ENCODE results near the gene ZNF343. TPM values are rescaled to one million over a fixed set of nuclear protein-coding genes. Genes with fewer than 3 reads are reported as not detected.

Gene ZNF343
- total RNA-seq, 1 experiment from 2014 or later = 13.8 TPM

DNA sequence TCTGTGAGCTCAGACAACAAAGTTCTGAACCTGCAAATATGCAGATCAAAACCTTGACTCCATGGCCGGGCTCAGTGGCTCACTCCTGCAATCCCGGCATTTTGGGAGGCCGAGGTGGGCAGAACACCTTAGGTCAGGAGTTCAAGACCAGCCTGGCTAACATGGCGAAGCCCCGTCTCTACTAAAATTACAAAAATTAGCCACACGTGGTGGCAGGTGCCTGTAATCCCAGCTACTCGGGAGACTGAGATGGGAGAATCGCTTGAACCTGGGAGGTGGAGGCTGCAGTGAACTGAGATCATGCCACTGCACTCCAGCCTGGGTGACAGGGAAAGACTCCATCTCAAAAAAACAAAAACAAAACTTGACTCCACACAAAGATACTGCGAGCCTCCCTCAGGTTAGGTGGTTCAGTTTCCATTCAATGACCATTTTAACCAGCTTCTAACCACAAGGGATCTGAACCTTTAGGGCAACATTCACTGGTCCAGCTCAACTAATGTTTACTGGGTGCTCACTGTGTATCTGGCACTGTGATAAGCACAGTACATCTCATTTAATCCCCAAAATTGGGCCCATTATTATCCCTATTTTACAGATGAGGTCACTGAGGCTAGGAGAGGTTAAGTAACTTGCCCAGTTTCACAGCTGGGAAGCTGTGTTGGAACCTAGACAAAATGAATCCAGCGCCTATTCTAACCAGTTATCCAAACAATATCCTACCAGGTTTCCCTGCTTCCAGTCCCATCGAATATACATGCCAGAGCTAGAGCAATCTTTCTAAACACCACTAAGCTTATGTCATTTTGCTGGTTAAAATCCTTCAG, 39.9 kb downstream of the ZNF343 start:
- Histone ChIP-seq H3K4me3 (ENCODE audit: low read depth, low read length, poor library complexity, severe bottlenecking) (peak overlapping the region; percentile 72), H3K27me3 (replicated peaks; ENCODE audit: insufficient read depth, low read depth, low read length, poor library complexity) (no peaks in the 10 kb centered on the region), H3K9me3 (ENCODE audit: low read depth, low read length, poor library complexity, severe bottlenecking) (no peaks in the 10 kb centered on the region), H3K27ac (ENCODE audit: low read depth, low read length, poor library complexity, severe bottlenecking) (peak overlapping the region; percentile 95), H3K36me3 (ENCODE audit: insufficient read depth, low read length, poor library complexity, severe bottlenecking) (peaks cover 47% of the 10 kb centered on the region), H3K4me1 (ENCODE audit: insufficient read depth, low read length, poor library complexity, severe bottlenecking) (peaks cover 10% of the 10 kb centered on the region)
- CTCF ChIA-PET = no interaction called here
- POLR2A ChIA-PET (ENCODE audit: low non-redundant PET) = interaction anchor here (0.5 to 0.7 kb wide), 2 partner anchors 86 to 1039 kb away, joined by 3 to 4 read pairs; no protein-coding TSS in a partner anchor
- no peak for DNase-seq (ENCODE audit: low spot score)
- BruUV-seq (replicated peaks) = no TSS peak
- no peak for TF ChIP-seq EZH2 (IDR thresholded peaks at IDR 0.05; ENCODE audit: borderline replicate concordance, low read depth, low read length, poor library complexity, severe bottlenecking)
- intact Hi-C loops (cut with micrococcal nuclease; ENCODE audit: unreplicated experiment) = no loop called here

DNA sequence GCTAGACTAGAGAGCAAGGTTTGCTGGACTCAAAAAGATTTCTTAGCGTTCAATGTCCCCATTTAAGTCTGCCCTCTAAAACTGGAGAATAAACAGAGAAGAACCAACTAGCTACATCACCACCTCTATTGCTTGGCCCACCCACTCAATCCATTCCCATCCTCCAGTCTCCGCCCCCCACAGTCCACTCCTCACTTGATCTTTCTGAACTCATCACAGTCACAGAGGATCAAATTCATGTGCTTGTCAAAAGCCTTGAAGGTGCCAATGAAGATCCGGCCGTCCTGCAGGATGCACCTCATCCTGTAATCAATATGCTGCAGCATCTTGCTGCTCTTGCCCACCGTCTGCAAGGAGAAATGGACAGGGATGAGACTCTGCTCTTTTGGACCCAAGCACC, 41.3 kb downstream of the ZNF343 start:
- peaks cover 61% of the 10 kb centered on the region for H3K36me3 ChIP-seq (ENCODE audit: insufficient read depth, low read length, poor library complexity, severe bottlenecking)
- POLR2A ChIA-PET (ENCODE audit: low non-redundant PET) = interaction anchor here (0.6 kb wide), 1 partner anchor 190 kb away, joined by 6 read pairs; no protein-coding TSS in a partner anchor

DNA sequence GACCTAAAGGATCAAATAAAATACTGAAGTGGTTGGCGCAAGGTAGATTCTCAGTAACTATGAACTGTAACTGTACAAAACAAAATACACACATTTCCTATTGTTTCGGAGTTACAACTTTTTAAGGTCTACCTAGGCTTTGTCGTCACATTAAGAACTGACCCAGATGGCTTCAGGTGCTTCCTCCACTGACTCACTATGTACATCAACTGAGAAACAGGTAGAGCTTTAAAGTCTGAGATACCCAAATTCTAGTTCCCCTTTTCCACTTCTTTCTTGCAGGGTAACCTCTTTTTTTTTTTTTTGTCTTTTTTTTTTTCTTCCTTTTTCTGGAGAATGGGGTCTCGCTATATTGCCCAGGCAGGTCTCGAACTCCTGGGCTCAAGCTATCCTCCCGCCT, 43.6 kb downstream of the ZNF343 start:
- H3K4me3 ChIP-seq (ENCODE audit: low read depth, low read length, poor library complexity, severe bottlenecking) = no peak overlapping the region
- no peak for TF ChIP-seq EZH2 (IDR thresholded peaks at IDR 0.05; ENCODE audit: borderline replicate concordance, low read depth, low read length, poor library complexity, severe bottlenecking)
- TF ChIP-seq, protein P1, sequence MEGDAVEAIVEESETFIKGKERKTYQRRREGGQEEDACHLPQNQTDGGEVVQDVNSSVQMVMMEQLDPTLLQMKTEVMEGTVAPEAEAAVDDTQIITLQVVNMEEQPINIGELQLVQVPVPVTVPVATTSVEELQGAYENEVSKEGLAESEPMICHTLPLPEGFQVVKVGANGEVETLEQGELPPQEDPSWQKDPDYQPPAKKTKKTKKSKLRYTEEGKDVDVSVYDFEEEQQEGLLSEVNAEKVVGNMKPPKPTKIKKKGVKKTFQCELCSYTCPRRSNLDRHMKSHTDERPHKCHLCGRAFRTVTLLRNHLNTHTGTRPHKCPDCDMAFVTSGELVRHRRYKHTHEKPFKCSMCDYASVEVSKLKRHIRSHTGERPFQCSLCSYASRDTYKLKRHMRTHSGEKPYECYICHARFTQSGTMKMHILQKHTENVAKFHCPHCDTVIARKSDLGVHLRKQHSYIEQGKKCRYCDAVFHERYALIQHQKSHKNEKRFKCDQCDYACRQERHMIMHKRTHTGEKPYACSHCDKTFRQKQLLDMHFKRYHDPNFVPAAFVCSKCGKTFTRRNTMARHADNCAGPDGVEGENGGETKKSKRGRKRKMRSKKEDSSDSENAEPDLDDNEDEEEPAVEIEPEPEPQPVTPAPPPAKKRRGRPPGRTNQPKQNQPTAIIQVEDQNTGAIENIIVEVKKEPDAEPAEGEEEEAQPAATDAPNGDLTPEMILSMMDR (conservative IDR thresholded peaks at IDR 0.05; ENCODE audit: low read depth, low read length) = no peak
- intact Hi-C loops (cut with micrococcal nuclease; ENCODE audit: unreplicated experiment) = no loop called here
- POLR2A ChIA-PET (ENCODE audit: low non-redundant PET) = interaction anchor here (0.6 kb wide), 1 partner anchor 1096 kb away, joined by 6 read pairs; no protein-coding TSS in a partner anchor
- peaks cover 22% of the 10 kb centered on the region for H3K4me1 ChIP-seq (ENCODE audit: insufficient read depth, low read length, poor library complexity, severe bottlenecking)
- H3K27me3 ChIP-seq (replicated peaks; ENCODE audit: insufficient read depth, low read depth, low read length, poor library complexity) = no peaks in the 10 kb centered on the region
- no peak overlapping the region for H3K27ac ChIP-seq (ENCODE audit: low read depth, low read length, poor library complexity, severe bottlenecking)
- CTCF ChIA-PET = no interaction called here
- H3K9me3 ChIP-seq (ENCODE audit: low read depth, low read length, poor library complexity, severe bottlenecking) = no peaks in the 10 kb centered on the region
- no TSS peak for BruUV-seq (replicated peaks)
- peaks cover 84% of the 10 kb centered on the region for H3K36me3 ChIP-seq (ENCODE audit: insufficient read depth, low read length, poor library complexity, severe bottlenecking)
- DNase-seq (ENCODE audit: low spot score) = no peak

More for the DNA sequence above, 41.3 kb downstream of the ZNF343 start:
- Histone ChIP-seq H3K27me3 (replicated peaks; ENCODE audit: insufficient read depth, low read depth, low read length, poor library complexity) (no peaks in the 10 kb centered on the region), H3K4me3 (ENCODE audit: low read depth, low read length, poor library complexity, severe bottlenecking) (no peak overlapping the region), H3K27ac (ENCODE audit: low read depth, low read length, poor library complexity, severe bottlenecking) (no peak overlapping the region), H3K4me1 (ENCODE audit: insufficient read depth, low read length, poor library complexity, severe bottlenecking) (peaks cover 10% of the 10 kb centered on the region), H3K9me3 (ENCODE audit: low read depth, low read length, poor library complexity, severe bottlenecking) (no peaks in the 10 kb centered on the region)
- BruUV-seq (replicated peaks) = no TSS peak
- CTCF ChIA-PET = interaction anchor here (0.6 kb wide), 1 partner anchor 77 kb away, joined by 5 read pairs; no protein-coding TSS in a partner anchor
- no peak for DNase-seq (ENCODE audit: low spot score)
- TF ChIP-seq EZH2 (IDR thresholded peaks at IDR 0.05; ENCODE audit: borderline replicate concordance, low read depth, low read length, poor library complexity, severe bottlenecking) = no peak
- TF ChIP-seq, protein P1 (conservative IDR thresholded peaks at IDR 0.05; ENCODE audit: low read depth, low read length) = no peak
- intact Hi-C loops (cut with micrococcal nuclease; ENCODE audit: unreplicated experiment) = no loop called here

Measured in A673 (cell line).